HEK293 (cell line): ENCODE data around the gene DHCR7.

Source experiments
- HOXD13 ChIP-seq: sonication (generic); formaldehyde crosslinking; IDR thresholded peaks from 2 replicates; pipeline ENCODE4 v1.8.0; 2022; ENCODE audit warnings: missing genetic modification reagents, borderline replicate concordance
- KLF9 ChIP-seq: fragments of 450-650 bp; formaldehyde crosslinking; IDR thresholded peaks from 2 replicates; pipeline ENCODE4 v1.5.1; 2016; ENCODE audit warnings: missing biosample characterization, missing genetic modification characterization, low read depth
- SP2 ChIP-seq: fragments of 450-650 bp; formaldehyde crosslinking; IDR thresholded peaks from 2 replicates; pipeline ENCODE4 v1.5.1; 2016; ENCODE audit warnings: missing biosample characterization, missing genetic modification characterization
- ZNF121 ChIP-seq: fragments of 450-650 bp; formaldehyde crosslinking; IDR thresholded peaks from 2 replicates; pipeline ENCODE4 v1.5.1; 2016; ENCODE audit warnings: missing biosample characterization, missing genetic modification characterization
- ZNF138 ChIP-seq: fragments of 450-650 bp; formaldehyde crosslinking; IDR thresholded peaks from 2 replicates; pipeline ENCODE4 v1.5.1; 2016; ENCODE audit warnings: missing biosample characterization, missing genetic modification characterization, borderline replicate concordance
- ZNF501 ChIP-seq: fragments of 450-650 bp; formaldehyde crosslinking; IDR thresholded peaks from 2 replicates; pipeline ENCODE4 v1.5.1; 2016; ENCODE audit warnings: missing biosample characterization, missing genetic modification characterization
- ZNF510 ChIP-seq: fragments of 450-650 bp; formaldehyde crosslinking; IDR thresholded peaks from 2 replicates; pipeline ENCODE4 v1.5.1; 2018; ENCODE audit warnings: mild to moderate bottlenecking, missing genetic modification characterization, missing biosample characterization; ENCODE audit not compliant: insufficient replicate concordance
- ZNF76 ChIP-seq: fragments of 450-650 bp; formaldehyde crosslinking; IDR thresholded peaks from 2 replicates; pipeline ENCODE4; 2016; ENCODE audit warnings: low read depth, missing biosample characterization, missing genetic modification characterization, borderline replicate concordance
- TF ChIP-seq, protein P1 (sequence below): fragments of 450-650 bp; formaldehyde crosslinking; IDR thresholded peaks from 2 replicates; pipeline ENCODE4 v1.5.1; 2016; ENCODE audit warnings: missing biosample characterization, missing genetic modification characterization
- TF ChIP-seq, protein P2 (sequence below): fragments of 450-650 bp; formaldehyde crosslinking; IDR thresholded peaks from 2 replicates; pipeline ENCODE4 v1.5.1; 2016; ENCODE audit warnings: missing biosample characterization, missing genetic modification characterization
- TF ChIP-seq, protein P3 (sequence below): fragments of 450-650 bp; formaldehyde crosslinking; IDR thresholded peaks from 2 replicates; pipeline ENCODE4 v1.5.1; 2017; ENCODE audit warnings: missing biosample characterization, missing genetic modification characterization
- TF ChIP-seq, protein P4 (sequence below): fragments of 450-650 bp; formaldehyde crosslinking; IDR thresholded peaks from 2 replicates; pipeline ENCODE4 v1.5.1; 2016; ENCODE audit warnings: missing biosample characterization, missing genetic modification characterization

DNA sequence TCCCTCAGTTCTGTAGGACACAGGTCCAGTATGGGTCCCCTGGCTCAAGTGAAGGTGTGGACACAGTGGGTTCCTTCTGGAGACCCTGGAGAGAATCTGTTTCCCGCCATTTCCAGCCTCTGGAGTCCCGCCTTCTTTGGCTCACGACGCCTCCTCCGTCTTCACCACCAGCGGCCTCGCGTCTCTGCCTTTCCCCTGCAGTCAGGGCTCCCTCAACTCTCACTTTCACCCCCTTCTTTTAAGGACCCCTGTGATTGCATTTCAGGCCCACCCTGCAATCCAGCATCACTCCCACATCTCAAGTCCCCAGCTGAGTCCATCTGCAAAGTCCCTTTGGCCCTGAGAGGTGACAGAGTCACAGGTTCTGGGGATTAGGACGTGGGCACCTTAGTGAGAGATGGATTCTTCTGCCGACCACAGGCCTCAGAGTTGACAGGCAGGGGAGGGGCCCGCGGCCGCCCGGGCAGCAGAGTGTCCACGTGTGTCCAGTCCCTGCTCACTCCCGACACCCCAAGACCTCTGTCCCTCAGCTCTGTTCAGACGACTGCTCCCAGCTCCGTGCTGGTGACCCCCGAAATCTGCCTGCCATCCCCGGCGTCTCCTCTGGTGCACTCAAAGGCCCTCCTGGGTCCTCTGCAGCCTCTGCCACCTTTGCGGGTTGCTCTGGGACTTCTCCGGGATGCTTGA is 42.0 kb upstream of the DHCR7 start:
- TF ChIP-seq SP2 = no peak
- TF ChIP-seq HOXD13 (CRISPR knock-in tag) = no peak
- TF ChIP-seq, protein P1, sequence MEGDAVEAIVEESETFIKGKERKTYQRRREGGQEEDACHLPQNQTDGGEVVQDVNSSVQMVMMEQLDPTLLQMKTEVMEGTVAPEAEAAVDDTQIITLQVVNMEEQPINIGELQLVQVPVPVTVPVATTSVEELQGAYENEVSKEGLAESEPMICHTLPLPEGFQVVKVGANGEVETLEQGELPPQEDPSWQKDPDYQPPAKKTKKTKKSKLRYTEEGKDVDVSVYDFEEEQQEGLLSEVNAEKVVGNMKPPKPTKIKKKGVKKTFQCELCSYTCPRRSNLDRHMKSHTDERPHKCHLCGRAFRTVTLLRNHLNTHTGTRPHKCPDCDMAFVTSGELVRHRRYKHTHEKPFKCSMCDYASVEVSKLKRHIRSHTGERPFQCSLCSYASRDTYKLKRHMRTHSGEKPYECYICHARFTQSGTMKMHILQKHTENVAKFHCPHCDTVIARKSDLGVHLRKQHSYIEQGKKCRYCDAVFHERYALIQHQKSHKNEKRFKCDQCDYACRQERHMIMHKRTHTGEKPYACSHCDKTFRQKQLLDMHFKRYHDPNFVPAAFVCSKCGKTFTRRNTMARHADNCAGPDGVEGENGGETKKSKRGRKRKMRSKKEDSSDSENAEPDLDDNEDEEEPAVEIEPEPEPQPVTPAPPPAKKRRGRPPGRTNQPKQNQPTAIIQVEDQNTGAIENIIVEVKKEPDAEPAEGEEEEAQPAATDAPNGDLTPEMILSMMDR (tag by site-specific recombination) = no peak
- TF ChIP-seq ZNF121 = no peak
- no peak for TF ChIP-seq ZNF76 (tag by site-specific recombination)
- TF ChIP-seq KLF9 (tag by site-specific recombination) = no peak
- TF ChIP-seq, protein P2, sequence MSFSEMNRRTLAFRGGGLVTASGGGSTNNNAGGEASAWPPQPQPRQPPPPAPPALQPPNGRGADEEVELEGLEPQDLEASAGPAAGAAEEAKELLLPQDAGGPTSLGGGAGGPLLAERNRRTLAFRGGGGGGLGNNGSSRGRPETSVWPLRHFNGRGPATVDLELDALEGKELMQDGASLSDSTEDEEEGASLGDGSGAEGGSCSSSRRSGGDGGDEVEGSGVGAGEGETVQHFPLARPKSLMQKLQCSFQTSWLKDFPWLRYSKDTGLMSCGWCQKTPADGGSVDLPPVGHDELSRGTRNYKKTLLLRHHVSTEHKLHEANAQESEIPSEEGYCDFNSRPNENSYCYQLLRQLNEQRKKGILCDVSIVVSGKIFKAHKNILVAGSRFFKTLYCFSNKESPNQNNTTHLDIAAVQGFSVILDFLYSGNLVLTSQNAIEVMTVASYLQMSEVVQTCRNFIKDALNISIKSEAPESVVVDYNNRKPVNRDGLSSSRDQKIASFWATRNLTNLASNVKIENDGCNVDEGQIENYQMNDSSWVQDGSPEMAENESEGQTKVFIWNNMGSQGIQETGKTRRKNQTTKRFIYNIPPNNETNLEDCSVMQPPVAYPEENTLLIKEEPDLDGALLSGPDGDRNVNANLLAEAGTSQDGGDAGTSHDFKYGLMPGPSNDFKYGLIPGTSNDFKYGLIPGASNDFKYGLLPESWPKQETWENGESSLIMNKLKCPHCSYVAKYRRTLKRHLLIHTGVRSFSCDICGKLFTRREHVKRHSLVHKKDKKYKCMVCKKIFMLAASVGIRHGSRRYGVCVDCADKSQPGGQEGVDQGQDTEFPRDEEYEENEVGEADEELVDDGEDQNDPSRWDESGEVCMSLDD (tag by site-specific recombination) = no peak
- TF ChIP-seq, protein P3, sequence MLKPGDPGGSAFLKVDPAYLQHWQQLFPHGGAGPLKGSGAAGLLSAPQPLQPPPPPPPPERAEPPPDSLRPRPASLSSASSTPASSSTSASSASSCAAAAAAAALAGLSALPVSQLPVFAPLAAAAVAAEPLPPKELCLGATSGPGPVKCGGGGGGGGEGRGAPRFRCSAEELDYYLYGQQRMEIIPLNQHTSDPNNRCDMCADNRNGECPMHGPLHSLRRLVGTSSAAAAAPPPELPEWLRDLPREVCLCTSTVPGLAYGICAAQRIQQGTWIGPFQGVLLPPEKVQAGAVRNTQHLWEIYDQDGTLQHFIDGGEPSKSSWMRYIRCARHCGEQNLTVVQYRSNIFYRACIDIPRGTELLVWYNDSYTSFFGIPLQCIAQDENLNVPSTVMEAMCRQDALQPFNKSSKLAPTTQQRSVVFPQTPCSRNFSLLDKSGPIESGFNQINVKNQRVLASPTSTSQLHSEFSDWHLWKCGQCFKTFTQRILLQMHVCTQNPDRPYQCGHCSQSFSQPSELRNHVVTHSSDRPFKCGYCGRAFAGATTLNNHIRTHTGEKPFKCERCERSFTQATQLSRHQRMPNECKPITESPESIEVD (tag by site-specific recombination) = no peak
- TF ChIP-seq ZNF138 (tag by site-specific recombination) = no peak
- TF ChIP-seq, protein P4, sequence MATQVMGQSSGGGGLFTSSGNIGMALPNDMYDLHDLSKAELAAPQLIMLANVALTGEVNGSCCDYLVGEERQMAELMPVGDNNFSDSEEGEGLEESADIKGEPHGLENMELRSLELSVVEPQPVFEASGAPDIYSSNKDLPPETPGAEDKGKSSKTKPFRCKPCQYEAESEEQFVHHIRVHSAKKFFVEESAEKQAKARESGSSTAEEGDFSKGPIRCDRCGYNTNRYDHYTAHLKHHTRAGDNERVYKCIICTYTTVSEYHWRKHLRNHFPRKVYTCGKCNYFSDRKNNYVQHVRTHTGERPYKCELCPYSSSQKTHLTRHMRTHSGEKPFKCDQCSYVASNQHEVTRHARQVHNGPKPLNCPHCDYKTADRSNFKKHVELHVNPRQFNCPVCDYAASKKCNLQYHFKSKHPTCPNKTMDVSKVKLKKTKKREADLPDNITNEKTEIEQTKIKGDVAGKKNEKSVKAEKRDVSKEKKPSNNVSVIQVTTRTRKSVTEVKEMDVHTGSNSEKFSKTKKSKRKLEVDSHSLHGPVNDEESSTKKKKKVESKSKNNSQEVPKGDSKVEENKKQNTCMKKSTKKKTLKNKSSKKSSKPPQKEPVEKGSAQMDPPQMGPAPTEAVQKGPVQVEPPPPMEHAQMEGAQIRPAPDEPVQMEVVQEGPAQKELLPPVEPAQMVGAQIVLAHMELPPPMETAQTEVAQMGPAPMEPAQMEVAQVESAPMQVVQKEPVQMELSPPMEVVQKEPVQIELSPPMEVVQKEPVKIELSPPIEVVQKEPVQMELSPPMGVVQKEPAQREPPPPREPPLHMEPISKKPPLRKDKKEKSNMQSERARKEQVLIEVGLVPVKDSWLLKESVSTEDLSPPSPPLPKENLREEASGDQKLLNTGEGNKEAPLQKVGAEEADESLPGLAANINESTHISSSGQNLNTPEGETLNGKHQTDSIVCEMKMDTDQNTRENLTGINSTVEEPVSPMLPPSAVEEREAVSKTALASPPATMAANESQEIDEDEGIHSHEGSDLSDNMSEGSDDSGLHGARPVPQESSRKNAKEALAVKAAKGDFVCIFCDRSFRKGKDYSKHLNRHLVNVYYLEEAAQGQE (tag by site-specific recombination) = no peak
- no peak for TF ChIP-seq ZNF510 (tag by site-specific recombination)
- TF ChIP-seq ZNF501 (tag by site-specific recombination) = no peak
